ENCODE data around the gene PKNOX2.

The PKNOX2 gene

GRCh38 chr11:125173556-125173955, 9.0 kb downstream of the PKNOX2 start:
- DNase-seq (ENCODE audit: low read depth) = no peak

GRCh38 chr11:125174057-125174456, 9.5 kb downstream of the PKNOX2 start:
- no peak for DNase-seq (ENCODE audit: low read depth)

- no peak for DNase-seq (ENCODE audit: low read depth)
Measured at GRCh38 chr11:125174686-125175085, 10.1 kb downstream of the PKNOX2 start.

GRCh38 chr11:125175166-125175565, 10.6 kb downstream of the PKNOX2 start:
- DNase-seq (ENCODE audit: low read depth) = no peak

- DNase-seq (ENCODE audit: low read depth) = no peak
Measured at GRCh38 chr11:125175896-125176575, 11.5 kb downstream of the PKNOX2 start.

GRCh38 chr11:125176866-125177265, 12.3 kb downstream of the PKNOX2 start:
- DNase-seq (ENCODE audit: low read depth) = no peak

GRCh38 chr11:125177543-125177942, 13.0 kb downstream of the PKNOX2 start:
- no peak for DNase-seq (ENCODE audit: low read depth)

- no peak for DNase-seq (ENCODE audit: low read depth)
Measured at GRCh38 chr11:125179346-125179745, 14.8 kb downstream of the PKNOX2 start.

- no peak for DNase-seq (ENCODE audit: low read depth)
Measured at GRCh38 chr11:125179895-125180294, 15.3 kb downstream of the PKNOX2 start.

GRCh38 chr11:125180413-125181305, 16.1 kb downstream of the PKNOX2 start:
- DNase-seq (ENCODE audit: low read depth) = no peak

- DNase-seq (ENCODE audit: low read depth) = no peak
Measured at GRCh38 chr11:125182573-125182972, 18.0 kb downstream of the PKNOX2 start.

GRCh38 chr11:125183641-125184040, 19.1 kb downstream of the PKNOX2 start:
- no peak for DNase-seq (ENCODE audit: low read depth)

- DNase-seq (ENCODE audit: low read depth) = no peak
Measured at GRCh38 chr11:125188021-125188420, 23.5 kb downstream of the PKNOX2 start.

- DNase-seq (ENCODE audit: low read depth) = no peak
Measured at GRCh38 chr11:125190566-125190965, 26.0 kb downstream of the PKNOX2 start.

GRCh38 chr11:125192183-125192582, 27.6 kb downstream of the PKNOX2 start:
- DNase-seq (ENCODE audit: low read depth) = no peak

- no peak for DNase-seq (ENCODE audit: low read depth)
Measured at GRCh38 chr11:125192717-125193415, 28.3 kb downstream of the PKNOX2 start.

GRCh38 chr11:125193416-125193726, 28.8 kb downstream of the PKNOX2 start:
- DNase-seq (ENCODE audit: low read depth) = no peak

GRCh38 chr11:125193841-125194240, 29.3 kb downstream of the PKNOX2 start:
- DNase-seq (ENCODE audit: low read depth) = no peak

- DNase-seq (ENCODE audit: low read depth) = no peak
Measured at GRCh38 chr11:125199915-125200314, 35.4 kb downstream of the PKNOX2 start.

GRCh38 chr11:125200441-125200840, 35.9 kb downstream of the PKNOX2 start:
- no peak for DNase-seq (ENCODE audit: low read depth)

GRCh38 chr11:125201525-125202141, 37.1 kb downstream of the PKNOX2 start:
- DNase-seq (ENCODE audit: low read depth) = no peak

- DNase-seq (ENCODE audit: low read depth) = no peak
Measured at GRCh38 chr11:125202362-125202880, 37.9 kb downstream of the PKNOX2 start.
